Posterior cingulate gyrus (tissue), 11 donors: ENCODE data around the gene LRMDA.
"Not testable (repeated sequence)": the region's sequence is repeated elsewhere in the genome, so short reads cannot be mapped to it uniquely, and the experiment has no call there.

ENCODE experiments used
- DNase-seq, 10 donors: peaks; one replicate each; pipeline versions ENCODE4 v3.0.0 to v3.0.0-alpha.2; 2020 to 2021; ENCODE audit warnings: mixed read lengths in 3 of 10
- intact Hi-C: fragments of 100-400 bp; cut with DNase I; formaldehyde crosslinking; loops from one replicate; pipeline ENCODE4 v1.15.1; 2023

LRMDA gene

DNA sequence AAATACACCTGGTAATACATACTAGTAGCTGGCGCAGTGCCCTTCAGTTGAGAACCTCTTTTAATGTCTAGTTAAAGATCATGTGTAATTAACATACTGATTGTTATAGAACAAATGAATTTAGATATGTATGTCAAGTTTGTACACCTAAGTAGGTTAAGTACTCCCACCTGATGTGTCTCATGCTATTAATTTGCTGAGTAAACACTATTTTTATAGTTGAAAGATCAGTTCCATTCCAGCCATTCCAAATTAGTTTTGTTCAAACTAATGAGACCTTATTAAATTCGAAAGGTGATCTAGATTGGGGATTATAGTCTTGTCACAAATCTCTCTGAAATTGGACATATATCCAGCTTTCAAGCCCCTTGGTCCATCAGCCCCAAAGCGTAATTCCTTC, 710.0 kb downstream of the LRMDA start:
- intact Hi-C loops: no loop called here
- DNase-seq: no peak

DNA sequence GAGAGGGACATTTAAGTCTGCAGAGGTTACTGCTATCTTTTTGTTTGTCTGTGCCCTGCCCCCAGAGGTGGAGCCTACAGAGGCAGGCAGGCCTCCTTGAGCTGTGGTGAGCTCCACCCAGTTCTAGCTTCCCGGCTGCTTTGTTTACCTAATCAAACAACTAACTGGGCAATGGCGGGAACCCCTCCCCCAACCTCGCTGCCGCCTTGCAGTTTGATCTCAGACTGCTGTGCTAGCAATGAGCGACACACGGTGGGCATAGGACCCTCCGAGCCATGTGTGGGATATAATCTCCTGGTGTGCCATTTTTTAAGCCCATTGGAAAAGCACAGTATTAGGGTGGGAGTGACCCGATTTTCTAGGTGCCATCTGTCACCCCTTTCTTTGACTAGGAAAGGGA, 716.8 kb downstream of the LRMDA start:
- intact Hi-C loops, DNase-seq: not testable (repeated sequence)

DNA sequence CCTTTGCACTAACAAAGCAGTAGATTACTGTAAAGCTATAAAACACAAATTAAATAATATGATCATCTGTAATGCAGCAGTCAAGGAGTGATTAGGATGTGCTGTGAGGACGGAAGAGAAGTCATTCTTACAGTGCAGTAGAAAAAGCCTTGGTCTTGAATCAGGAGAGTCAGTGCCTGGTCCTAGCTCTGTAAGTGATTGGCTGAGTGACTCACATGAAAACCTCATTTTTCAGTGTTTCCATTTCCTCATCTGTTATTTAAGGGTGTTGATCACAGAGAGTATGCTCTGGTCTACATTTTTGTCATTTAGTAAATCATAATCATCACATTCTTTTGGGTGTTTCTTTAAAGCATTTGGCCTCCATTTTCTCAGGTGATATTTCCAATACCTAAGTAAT, 717.8 kb downstream of the LRMDA start:
- intact Hi-C loops: no loop called here
- no peak for DNase-seq

DNA sequence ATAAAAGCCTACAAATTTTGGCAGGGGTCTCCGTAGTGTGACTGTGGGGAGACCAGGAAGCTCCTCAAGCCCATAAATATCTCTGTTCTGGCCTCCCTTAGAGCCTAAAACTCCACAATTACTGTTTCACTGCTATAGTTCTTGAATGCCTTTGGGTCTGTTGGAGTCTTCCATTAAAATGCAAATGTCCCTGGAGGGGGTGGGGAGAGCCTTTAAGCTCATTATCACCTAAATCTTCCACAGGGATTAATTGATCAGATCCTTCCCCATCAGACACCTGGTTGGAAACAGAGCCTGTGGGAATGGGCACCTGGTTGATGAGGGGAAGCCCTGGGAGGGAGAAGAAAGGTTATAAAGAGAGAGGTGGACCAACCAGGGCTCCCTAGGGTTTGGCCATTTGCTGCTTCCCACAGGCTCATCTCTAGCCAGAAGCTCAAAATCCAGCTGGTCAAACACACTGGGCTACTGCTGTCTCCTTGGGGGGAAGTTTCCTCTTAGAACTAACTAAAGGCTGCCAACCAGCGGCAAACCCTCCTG, 718.2 kb downstream of the LRMDA start:
- DNase-seq: no peak
- intact Hi-C loops: no loop called here

DNA sequence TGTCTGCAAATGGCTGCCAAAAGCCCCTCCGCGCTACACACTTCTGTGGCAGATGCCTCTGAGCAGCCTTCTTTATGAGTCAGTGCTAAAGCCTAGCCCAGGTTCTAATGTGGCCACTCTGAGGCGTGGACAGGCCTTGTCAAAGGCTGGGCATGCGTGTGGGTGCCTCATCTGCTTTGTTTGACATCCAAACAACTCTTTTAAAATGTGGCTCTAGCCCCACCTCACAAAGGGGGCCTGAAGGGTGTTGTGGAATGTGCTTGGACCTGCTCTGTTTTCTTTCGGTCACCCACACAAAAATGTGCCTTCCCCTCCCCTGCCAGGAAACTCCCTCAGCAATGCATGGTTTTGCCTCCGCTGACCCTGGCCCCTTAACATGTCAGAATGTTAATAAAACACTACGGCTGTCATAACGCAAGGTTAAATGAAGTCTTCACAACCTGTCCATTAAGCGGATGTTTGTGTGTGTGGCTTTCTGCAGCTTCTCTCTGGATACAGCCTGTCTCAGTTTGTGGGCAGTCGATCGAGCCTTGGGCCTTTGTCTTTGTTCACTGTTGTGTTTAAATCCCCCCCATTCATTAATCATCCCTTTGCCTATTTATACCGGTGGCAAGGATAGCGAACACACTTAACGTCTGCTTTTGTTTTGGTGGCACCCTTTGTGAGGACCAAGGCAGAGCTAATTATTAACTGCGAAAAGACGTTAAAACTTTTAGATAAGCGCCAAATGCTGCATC, 718.9 kb downstream of the LRMDA start:
- no peak for DNase-seq
- intact Hi-C loops: no loop called here

DNA sequence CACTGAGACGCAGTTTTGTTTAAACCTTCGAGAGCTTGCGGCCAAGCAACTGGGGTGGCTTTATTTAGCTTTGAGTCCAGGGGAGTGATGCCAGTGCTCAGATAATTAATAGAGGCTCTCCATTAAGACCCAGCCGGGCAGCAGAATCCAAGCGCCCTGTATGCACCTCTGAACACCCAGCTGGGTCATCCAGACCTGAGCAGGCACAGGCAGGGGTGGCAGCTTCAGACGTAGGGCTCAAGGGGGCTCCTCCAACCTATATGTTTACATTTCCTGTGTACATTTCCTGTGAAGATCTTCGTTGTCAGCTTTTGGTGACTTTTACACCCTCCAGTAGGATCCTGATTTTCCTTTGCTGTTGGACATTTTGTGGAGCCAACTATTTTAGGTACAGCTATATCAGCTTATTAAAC, 719.5 kb downstream of the LRMDA start:
- no peak for DNase-seq
- intact Hi-C loops: no loop called here

DNA sequence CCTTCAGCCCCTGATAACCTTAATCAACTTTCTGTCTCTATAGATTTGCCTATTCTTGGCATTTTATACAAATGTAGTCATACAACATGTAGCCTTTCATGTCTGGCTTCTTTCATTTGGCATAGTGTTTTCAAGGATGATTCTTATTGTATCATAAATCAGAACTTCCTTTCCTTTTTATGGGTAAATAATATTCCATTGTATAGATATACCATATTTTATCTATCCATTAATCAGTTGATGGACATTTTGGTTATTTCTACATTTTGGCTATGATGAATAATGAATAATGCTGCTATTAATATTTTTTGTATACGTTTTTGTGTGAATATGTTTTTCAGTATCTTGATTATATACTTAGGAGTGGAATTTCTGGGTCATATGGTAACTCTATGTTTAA, 720.8 kb downstream of the LRMDA start:
- intact Hi-C loops: no loop called here
- no peak for DNase-seq

DNA sequence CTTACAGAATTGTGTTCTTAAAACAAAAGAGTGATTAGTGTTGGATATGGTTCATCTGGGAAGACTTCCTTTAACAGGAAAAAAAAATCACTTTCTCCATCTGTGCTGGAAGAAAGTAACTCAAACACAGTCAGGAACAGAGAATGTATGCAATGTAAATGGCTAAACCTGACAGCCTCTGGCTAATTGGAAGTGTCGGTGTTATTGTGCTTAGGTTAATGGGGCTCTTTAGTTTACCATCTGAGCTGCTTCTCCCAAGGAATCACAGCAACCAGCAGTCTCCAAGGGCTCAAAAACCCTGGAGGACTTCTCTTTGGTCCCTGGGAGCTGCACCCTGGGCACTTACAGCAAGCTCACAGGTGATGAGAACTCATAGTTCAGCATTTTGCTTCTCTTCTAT, 724.5 kb downstream of the LRMDA start:
- intact Hi-C loops: no loop called here
- no peak for DNase-seq

DNA sequence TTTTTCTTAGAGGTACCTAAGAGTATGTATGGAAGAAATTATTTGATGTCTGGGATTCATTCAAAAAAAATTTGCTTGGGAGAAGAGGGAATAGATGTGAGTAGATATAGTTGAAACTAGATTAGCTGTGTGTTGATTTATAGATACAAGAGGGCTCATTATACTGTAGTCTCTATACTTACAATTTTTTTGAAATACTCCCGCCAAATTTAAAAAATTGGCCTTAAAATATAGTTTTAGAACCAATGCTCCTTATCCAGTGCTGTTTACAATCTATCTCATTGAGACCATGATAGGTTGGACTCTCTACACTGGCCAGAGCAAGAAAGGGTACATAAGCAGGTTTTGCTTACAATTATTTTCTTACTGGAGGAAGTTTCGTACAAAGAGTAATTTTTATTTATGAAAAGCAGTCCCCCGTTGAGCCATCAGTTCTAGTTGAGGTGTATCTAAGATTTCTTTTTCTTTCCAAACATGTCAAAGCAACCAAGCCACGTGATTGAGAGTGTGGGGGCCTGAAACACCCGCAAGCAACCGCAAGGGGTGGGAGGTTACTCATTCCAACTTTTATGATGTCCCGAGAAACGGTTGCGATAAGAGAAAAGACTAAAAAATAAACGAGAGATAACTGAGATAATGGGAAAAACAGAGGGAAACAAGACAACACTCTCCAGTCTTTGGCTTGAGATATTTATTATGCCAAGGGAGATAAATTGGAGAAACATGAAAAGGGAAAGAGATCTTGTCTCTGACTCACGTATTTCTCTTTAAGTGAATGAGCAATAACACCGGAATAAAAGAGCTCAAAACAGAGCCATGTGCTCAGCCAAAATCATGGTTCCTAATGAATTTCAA, 729.2 kb downstream of the LRMDA start:
- DNase-seq: no peak
- intact Hi-C loops: no loop called here

DNA sequence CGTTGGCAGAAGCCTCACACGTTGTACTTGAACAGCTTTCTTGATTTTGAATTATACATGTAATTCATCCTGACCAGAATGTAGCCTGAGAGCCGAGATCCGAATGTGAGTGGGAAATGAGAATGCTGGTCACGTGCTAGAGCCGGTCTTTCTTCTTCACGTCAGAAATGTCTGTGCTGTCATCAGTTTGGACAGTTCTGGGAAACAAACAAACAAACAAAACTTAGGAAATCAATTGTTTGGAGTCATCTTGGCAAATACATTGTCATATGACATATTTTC, 729.8 kb downstream of the LRMDA start:
- no peak for DNase-seq
- intact Hi-C loops: no loop called here

DNA sequence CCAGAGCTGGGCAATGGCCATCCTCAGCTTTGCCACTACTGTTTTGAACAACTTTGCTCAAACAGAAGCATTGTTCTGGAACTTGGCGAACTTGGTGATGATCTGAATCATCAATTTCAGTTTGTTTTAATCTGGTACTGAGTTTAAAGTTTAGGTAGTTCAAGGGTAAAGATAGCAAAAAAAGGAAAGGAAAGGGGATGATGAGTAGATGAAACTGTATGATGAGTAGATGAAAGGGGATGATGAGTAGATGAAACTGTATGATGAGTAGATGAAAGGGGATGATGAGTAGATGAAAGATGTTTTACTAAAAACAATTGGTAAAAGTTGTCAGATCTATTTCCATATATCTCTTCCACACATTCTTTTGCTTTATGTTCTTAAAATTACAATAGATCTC, 737.0 kb downstream of the LRMDA start:
- DNase-seq: no peak
- intact Hi-C loops: no loop called here

DNA sequence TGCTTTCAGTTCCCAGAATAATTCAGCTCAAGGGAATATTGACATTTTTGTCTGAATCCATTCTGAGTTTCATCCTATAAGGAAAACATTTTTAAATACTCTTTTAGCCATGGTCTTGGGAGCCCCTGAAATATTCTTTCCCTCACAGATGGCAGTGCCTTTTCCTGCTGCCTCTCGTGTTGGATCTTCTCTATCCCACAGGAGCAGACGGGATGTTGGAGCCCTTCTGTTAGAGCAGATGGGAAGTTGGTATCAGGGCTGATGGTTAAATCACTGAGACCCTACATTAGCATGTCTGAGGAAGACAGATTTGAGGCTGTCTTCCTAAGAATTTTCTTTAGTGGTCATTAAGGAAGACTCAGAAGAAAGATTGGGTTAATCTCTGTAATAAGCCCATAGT, 737.8 kb downstream of the LRMDA start:
- intact Hi-C loops: no loop called here
- no peak for DNase-seq

DNA sequence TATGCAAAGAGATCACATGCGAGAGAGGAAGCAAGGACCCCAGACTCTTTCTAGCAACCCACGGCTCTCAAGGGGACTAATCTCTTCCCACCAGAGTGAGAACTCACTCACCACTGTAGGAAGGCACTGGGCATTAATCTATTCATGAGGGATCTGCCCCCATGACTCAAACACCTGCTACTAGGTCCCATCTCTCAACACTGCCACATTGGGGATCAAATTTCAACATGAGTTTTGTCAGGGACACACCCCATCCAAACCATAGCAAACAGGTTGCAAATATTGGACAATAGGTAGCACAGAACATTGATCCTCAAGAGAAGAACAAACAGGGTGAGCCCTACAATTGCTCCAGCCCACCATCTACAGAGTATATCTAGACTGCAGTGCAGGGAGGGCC, 740.6 kb downstream of the LRMDA start:
- intact Hi-C loops: no loop called here
- no peak for DNase-seq

DNA sequence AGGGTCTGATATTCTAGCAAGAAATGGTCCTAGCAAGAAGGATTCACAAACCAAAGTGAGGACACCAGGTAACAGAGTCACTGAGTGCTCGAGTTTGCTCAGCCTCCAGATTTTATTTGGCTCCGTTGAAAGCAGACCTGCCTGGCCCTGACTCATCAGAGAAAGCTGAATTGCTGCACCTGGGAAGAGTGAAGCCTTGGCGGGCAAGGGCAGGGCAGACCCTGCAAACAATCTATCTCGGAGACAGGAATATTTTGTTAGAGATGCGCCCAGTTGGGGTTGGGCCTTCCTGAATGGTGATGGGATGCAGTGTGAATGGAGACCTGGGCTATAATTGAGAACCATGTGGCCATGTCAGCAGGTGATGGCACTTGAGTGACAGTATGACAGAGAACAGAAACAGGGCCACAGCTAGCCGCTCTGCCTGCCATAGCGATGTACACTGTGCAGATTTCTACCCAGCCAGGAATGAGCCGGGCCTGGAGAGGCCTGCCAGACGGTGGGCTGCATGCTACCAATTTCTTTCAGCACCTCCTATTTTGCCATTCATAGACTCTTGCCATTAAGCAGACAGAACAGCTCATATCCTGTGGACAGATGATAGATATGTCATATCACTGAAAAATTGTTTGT, 744.2 kb downstream of the LRMDA start:
- intact Hi-C loops: no loop called here
- no peak for DNase-seq

DNA sequence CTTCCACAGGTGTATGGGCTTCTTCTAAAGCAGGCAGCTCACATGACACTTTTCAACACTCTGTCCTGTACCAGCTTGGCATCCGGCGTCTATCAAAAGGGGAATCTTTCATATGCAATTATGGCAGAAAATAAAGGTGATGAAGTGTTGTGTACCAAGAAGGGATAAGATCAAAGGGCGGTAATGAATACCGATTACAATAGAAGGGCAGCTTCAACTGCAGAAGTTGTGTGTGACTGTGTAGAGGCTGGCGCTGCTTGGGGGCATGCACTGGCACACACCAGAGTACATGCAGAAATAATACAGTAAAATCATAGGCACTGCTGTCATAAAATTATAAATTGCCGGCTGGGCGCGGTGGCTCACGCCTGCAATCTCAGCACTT, 744.7 kb downstream of the LRMDA start:
- no peak for DNase-seq

DNA sequence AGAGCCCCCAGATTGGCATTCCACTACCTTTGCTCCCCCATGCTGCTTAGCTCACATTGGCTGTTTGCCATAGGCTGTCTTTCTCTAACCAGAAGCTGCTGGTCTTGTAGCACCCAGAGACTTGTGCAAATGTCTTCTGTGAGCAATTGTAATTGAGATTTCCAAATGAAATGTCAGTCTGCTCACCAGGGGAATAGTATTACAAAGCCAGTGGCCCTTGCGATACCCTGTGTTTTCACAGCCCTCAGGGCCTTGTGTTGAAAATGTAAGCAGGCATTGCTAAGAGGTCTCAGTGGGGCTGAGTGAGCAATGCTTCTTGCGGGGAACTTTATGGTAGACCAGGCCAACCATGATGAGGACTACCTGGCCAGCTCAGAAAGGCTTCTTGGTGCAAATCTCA, 746.5 kb downstream of the LRMDA start:
- DNase-seq: no peak
- intact Hi-C loops: no loop called here

More for the DNA sequence above, 744.7 kb downstream of the LRMDA start:
- intact Hi-C loops: no loop called here

DNA sequence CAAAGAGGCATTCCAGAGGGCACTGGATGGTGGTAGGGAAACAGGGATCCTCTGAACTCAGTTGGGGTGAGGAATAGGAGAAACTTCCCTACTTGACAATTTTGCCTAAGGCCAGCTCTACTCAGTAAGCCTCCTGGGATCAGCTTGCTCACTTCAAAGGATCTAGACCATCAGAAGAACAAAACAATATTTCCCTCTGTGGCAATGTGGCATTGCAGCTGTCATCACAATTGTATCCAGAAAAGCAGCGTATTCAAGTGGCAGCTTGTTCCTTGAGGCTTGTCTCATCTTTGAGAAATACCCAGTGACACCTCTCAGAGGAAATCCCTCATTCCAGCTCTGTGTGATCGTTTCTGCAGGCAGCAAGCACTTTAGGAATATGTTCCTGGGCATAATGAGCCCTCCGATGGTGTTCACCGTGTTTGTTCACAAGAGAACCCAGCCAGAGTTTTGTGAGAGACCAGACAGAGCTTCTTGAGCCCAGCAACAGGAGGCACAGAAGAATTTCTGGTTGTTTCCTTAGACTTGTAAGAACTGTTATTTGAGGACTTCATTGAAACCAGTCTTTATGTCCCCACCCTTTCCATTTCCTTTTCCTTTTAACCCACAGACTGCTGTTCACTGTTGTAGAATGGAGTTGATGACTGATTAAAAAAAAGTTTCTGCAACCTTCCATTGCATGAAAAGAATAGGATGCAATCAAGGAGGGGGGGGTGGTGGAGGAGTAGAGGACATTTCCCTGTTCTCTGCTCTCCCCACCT, 747.3 kb downstream of the LRMDA start:
- DNase-seq: no peak
- intact Hi-C loops: no loop called here

DNA sequence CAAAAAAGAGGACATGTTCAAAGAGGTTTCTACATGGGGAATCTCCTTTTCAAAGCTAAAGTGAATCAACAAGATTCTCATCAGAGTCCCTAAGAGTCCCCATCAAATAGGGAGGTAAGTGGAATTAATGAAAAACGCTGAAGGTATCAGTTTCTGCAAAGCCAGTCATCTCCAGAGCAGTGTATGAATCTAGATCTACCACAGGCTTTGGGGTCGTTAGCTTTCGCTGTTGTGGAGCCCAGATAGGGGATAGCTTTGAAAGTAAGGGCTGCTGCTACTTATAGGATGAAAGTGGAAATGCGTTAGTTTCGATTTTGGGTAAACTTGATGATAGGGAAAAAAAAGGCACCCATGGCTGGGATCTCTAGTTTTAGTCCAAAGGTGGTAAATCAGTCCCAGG, 748.4 kb downstream of the LRMDA start:
- no peak for DNase-seq
- intact Hi-C loops: no loop called here

DNA sequence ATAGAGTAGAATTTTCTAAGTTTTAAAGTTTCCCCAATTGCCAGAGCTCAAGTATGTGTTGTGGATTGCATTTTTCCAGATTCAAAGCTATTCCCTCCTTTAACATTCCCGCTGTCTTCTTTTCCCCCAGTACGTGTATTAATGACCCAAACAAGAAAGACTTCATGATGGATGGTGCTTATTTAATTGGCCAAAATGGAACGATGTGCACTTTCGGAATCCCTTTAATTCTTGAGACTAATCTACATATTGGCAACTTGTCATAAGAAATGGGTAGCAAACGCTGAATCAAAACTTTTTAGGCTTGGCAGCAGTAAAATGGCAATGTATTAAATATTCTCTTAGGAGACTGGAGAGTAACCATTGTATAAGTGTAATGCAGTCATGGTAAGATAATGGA, 753.2 kb downstream of the LRMDA start:
- intact Hi-C loops: no loop called here
- DNase-seq: no peak

DNA sequence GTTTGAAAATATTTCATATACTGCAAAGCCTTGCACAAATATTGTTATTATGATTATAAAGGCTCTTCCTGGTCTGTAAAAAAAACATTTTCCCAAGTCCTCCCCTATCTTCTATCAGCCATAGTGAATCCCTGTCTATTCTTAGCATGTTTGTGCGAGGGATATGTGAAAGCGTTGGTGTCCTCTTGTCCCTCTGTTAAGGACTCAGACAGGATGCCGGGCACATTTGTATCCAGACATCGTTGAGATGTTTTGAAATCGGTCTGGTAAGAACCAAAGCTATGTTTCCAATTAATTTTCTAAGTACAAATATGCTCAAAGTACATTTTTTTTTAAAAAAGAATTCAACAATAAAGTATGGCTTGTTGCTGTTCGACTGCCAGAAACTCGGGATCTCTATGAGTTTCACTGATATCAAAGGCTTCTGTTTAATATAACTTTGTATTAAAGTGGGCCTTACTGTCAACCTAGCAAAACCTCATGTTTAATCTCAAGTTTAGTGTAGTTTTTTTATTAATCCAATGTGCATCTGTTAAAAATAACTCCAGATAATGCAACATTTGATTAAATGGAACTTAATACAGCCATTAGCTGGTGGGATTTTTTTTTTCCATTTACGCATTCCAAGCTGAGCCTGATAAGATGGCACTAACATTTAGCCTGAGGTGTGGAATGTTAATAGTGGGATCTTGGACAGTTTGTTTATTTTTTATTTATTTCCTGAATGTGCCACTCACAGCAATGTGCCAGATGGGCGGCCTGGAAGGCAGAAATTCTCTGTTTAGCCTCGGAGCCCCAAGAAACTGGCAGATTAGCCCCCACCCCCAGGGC, 754.3 kb downstream of the LRMDA start:
- intact Hi-C loops: no loop called here
- DNase-seq: no peak
